ENCODE data around the gene FCER1G.

FCER1G gene

GRCh38 chr1:161188381-161188780, 26.7 kb upstream of the FCER1G start:
- Histone ChIP-seq H3K4me1 (ENCODE audit: low read depth, poor library complexity, severe bottlenecking) (peaks cover 54% of the 10 kb centered on the region), H3K36me3 (ENCODE audit: insufficient read depth) (no peaks in the 10 kb centered on the region), H3K27me3 (ENCODE audit: insufficient read depth, low read depth) (no peaks in the 10 kb centered on the region), H3K4me2 (no peak overlapping the region), H3K27ac (no peak overlapping the region), H2AFZ (ENCODE audit: low read depth) (no peak overlapping the region), H3K79me2 (ENCODE audit: insufficient read depth, low read depth) (no peaks in the 10 kb centered on the region), H4K20me1 (ENCODE audit: insufficient read depth) (no peaks in the 10 kb centered on the region), H3K4me3 (IDR thresholded peaks at IDR 0.05; ENCODE audit: insufficient read depth, low read depth, low read length) (no peak overlapping the region), H3K9ac (no peak overlapping the region)
- TF ChIP-seq CTCF (conservative IDR thresholded peaks at IDR 0.05; ENCODE audit: low read depth, low read length) = no peak

- Histone ChIP-seq H4K20me1 (ENCODE audit: insufficient read depth) (no peaks in the 10 kb centered on the region), H2AFZ (ENCODE audit: low read depth) (no peak overlapping the region), H3K4me1 (ENCODE audit: low read depth, poor library complexity, severe bottlenecking) (peaks cover 47% of the 10 kb centered on the region), H3K27ac (no peak overlapping the region), H3K79me2 (ENCODE audit: insufficient read depth, low read depth) (no peaks in the 10 kb centered on the region), H3K9ac (no peak overlapping the region), H3K4me2 (no peak overlapping the region), H3K4me3 (IDR thresholded peaks at IDR 0.05; ENCODE audit: insufficient read depth, low read depth, low read length) (no peak overlapping the region), H3K27me3 (ENCODE audit: insufficient read depth, low read depth) (no peaks in the 10 kb centered on the region), H3K36me3 (ENCODE audit: insufficient read depth) (no peaks in the 10 kb centered on the region)
- no peak; the same call in 1 of the 2 replicates for TF ChIP-seq CTCF (conservative IDR thresholded peaks at IDR 0.05; ENCODE audit: low read depth, low read length)
Measured at GRCh38 chr1:161189036-161189435, 26.1 kb upstream of the FCER1G start.

- no peaks in the 10 kb centered on the region for H3K36me3 ChIP-seq (ENCODE audit: insufficient read depth)
Measured at GRCh38 chr1:161190962-161191521, 24.1 kb upstream of the FCER1G start.

GRCh38 chr1:161191971-161192370, 23.1 kb upstream of the FCER1G start:
- Histone ChIP-seq H3K27ac (no peak overlapping the region), H3K27me3 (ENCODE audit: insufficient read depth, low read depth) (no peaks in the 10 kb centered on the region; the same call in 1 of the 2 replicates), H3K4me3 (IDR thresholded peaks at IDR 0.05; ENCODE audit: insufficient read depth, low read depth, low read length) (no peak overlapping the region), H3K36me3 (ENCODE audit: insufficient read depth) (no peaks in the 10 kb centered on the region), H3K4me1 (ENCODE audit: low read depth, poor library complexity, severe bottlenecking) (peaks cover 18% of the 10 kb centered on the region), H2AFZ (ENCODE audit: low read depth) (peak overlapping the region; percentile 65; the same call in 1 of the 2 replicates), H4K20me1 (ENCODE audit: insufficient read depth) (no peaks in the 10 kb centered on the region), H3K79me2 (ENCODE audit: insufficient read depth, low read depth) (no peaks in the 10 kb centered on the region), H3K9ac (no peak overlapping the region), H3K4me2 (peak overlapping the region; percentile 7; the same call in 1 of the 2 replicates)
- TF ChIP-seq CTCF (conservative IDR thresholded peaks at IDR 0.05; ENCODE audit: low read depth, low read length) = no peak

More at GRCh38 chr1:161190962-161191521, 24.1 kb upstream of the FCER1G start:
- H3K4me3 ChIP-seq (IDR thresholded peaks at IDR 0.05; ENCODE audit: insufficient read depth, low read depth, low read length) = no peak overlapping the region
- H3K4me1 ChIP-seq (ENCODE audit: low read depth, poor library complexity, severe bottlenecking) = peaks cover 27% of the 10 kb centered on the region
- no peak overlapping the region for H3K4me2 ChIP-seq
- H3K27me3 ChIP-seq (ENCODE audit: insufficient read depth, low read depth) = no peaks in the 10 kb centered on the region
- H2AFZ ChIP-seq (ENCODE audit: low read depth) = no peak overlapping the region
- TF ChIP-seq CTCF (conservative IDR thresholded peaks at IDR 0.05; ENCODE audit: low read depth, low read length) = no peak
- no peaks in the 10 kb centered on the region for H3K79me2 ChIP-seq (ENCODE audit: insufficient read depth, low read depth)
- H3K27ac ChIP-seq = no peak overlapping the region
- H3K9ac ChIP-seq = no peak overlapping the region
- H4K20me1 ChIP-seq (ENCODE audit: insufficient read depth) = no peaks in the 10 kb centered on the region
